ENCODE results near the gene MTM1.

The MTM1 gene

GRCh38 chrX:150610043-150610442, 41.6 kb downstream of the MTM1 start:
- ATAC-seq, result no peak

GRCh38 chrX:150610446-150610845, 42.0 kb downstream of the MTM1 start:
- no peak for ATAC-seq

- no peak for ATAC-seq
Measured at GRCh38 chrX:150615356-150615755, 46.9 kb downstream of the MTM1 start.

- ATAC-seq, result no peak
Measured at GRCh38 chrX:150616179-150616862, 47.9 kb downstream of the MTM1 start.

- no peak for ATAC-seq
Measured at GRCh38 chrX:150616863-150617198, 48.4 kb downstream of the MTM1 start.

GRCh38 chrX:150621652-150622051, 53.2 kb downstream of the MTM1 start:
- ATAC-seq, result no peak

- ATAC-seq, result no peak
Measured at GRCh38 chrX:150623583-150623982, 55.2 kb downstream of the MTM1 start.

GRCh38 chrX:150625097-150625496, 56.7 kb downstream of the MTM1 start:
- no peak for ATAC-seq

- no peak for ATAC-seq
Measured at GRCh38 chrX:150625875-150626274, 57.5 kb downstream of the MTM1 start.

GRCh38 chrX:150627957-150628356, 59.5 kb downstream of the MTM1 start:
- no peak for ATAC-seq

- ATAC-seq, result peak; percentile 89 to 100
Measured at GRCh38 chrX:150635952-150636351, 67.5 kb downstream of the MTM1 start.

GRCh38 chrX:150642423-150642822, 74.0 kb downstream of the MTM1 start:
- ATAC-seq, result no peak

- ATAC-seq, result no peak
Measured at GRCh38 chrX:150643271-150643670, 74.8 kb downstream of the MTM1 start.

- ATAC-seq, result no peak
Measured at GRCh38 chrX:150643958-150644357, 75.5 kb downstream of the MTM1 start.

GRCh38 chrX:150644422-150644821, 76.0 kb downstream of the MTM1 start:
- ATAC-seq, result no peak

- no peak for ATAC-seq
Measured at GRCh38 chrX:150647331-150647730, 78.9 kb downstream of the MTM1 start.

GRCh38 chrX:150648296-150648940, 80.0 kb downstream of the MTM1 start:
- ATAC-seq, result no peak

- no peak for ATAC-seq
Measured at GRCh38 chrX:150649096-150649870, 80.9 kb downstream of the MTM1 start.

GRCh38 chrX:150651906-150652305, 83.5 kb downstream of the MTM1 start:
- ATAC-seq, result no peak

GRCh38 chrX:150655788-150656187, 87.4 kb downstream of the MTM1 start:
- ATAC-seq, result no peak

GRCh38 chrX:150663073-150663472, 94.7 kb downstream of the MTM1 start:
- no peak for ATAC-seq

- no peak for ATAC-seq
Measured at GRCh38 chrX:150664290-150664689, 95.9 kb downstream of the MTM1 start.

- ATAC-seq, result no peak
Measured at GRCh38 chrX:150676221-150676620, 107.8 kb downstream of the MTM1 start.

GRCh38 chrX:150680974-150681373, 112.6 kb downstream of the MTM1 start:
- no peak for ATAC-seq

Measured in activated CD4-positive, CD25-positive, alpha-beta regulatory T cell treated with anti-CD3 and anti-CD28 coated beads, Interleukin-2, amount 50 U/mL, for 24 hours (primary cell).